K562 (cell line): ENCODE measurements around the gene PRDM16. TPM values are rescaled to one million over a fixed set of nuclear protein-coding genes. Genes with fewer than 3 reads are reported as not detected.

Source experiments
- ATAC-seq: fragments of 200-7000 bp; cut with Tn5 transposase; 3 replicates; pipeline ENCODE4 v1.9.1; 2020; ENCODE audit warnings: moderate library complexity
- BruUV-seq: library from RNA; stranded (reverse); fragments of 400-500 nt; replicated peaks from 2 replicates; lab custom pipeline; 2021; lab: Mats Ljungman, UMichigan
- CTCF ChIA-PET: fragments of 300-600 bp; formaldehyde crosslinking; extraction: SDS; loops from one replicate; lab custom pipeline; 2021; ENCODE audit warnings: low intra/inter-chr PET ratio; lab: Yijun Ruan, JAX
- POLR2A ChIA-PET: fragments of 300-600, 350-650 bp; sonication (Branson Sonifier 250); formaldehyde crosslinking; extraction: SDS; loops from one replicate; lab custom pipeline; 2021; ENCODE audit warnings: antibody characterized with exemption, inconsistent platforms; lab: Yijun Ruan, JAX
- DNase-seq, 4 experiments: peaks; one replicate each; pipeline versions ENCODE4 v3.0.0 to v3.0.0-alpha.2; 2011 to 2018; ENCODE audit warnings: low spot score in 3 of 4, mixed read lengths in 3 of 4; ENCODE audit errors: extremely low read depth in 1 of 4
- FAIRE-seq: peaks from 2 replicates; lab custom pipeline; 2011; peaks lifted over from hg19 to GRCh38; lab: Jason Lieb, UNC
- H2AFZ ChIP-seq: 2 replicates; pipeline ENCODE4 v1.6.0; 2011; ENCODE audit warnings: low read depth, low read length, control low read depth, inconsistent platforms
- H3K27ac ChIP-seq: fragments of 200-600 bp; 3 replicates; pipeline ENCODE4 v1.8.0; 2011; ENCODE audit warnings: low read depth, mild to moderate bottlenecking, control low read depth, inconsistent platforms, low read length, moderate library complexity, mixed read lengths; ENCODE audit errors: extremely low read depth
- H3K27me3 ChIP-seq, 2 experiments: fragments of 300-600 bp in 1 of 2; 2 replicates in 1 of 2; 3 replicates in 1 of 2; pipeline versions ENCODE4 v1.6.0 to v1.8.0; 2011; ENCODE audit warnings: inconsistent platforms in 2 of 2, low read length in 2 of 2, mild to moderate bottlenecking in 1 of 2, mixed read lengths in 1 of 2, moderate library complexity in 1 of 2; ENCODE audit not compliant: control insufficient read depth in 2 of 2, insufficient read depth in 2 of 2
- H3K36me3 ChIP-seq: fragments of 300-600 bp; 3 replicates; pipeline ENCODE4 v1.8.0; 2011; ENCODE audit warnings: mild to moderate bottlenecking, low read length, inconsistent platforms; ENCODE audit not compliant: control insufficient read depth, insufficient read depth
- H3K4me1 ChIP-seq, 2 experiments: fragments of 200-600 bp in 1 of 2; replicated peaks in 1 of 2; 2 replicates in 1 of 2; 3 replicates in 1 of 2; pipeline versions ENCODE4 v1.5.1 to v1.8.0; 2011; ENCODE audit warnings: inconsistent platforms in 2 of 2, low read length in 2 of 2, mild to moderate bottlenecking in 1 of 2, mixed read lengths in 1 of 2, moderate library complexity in 1 of 2; ENCODE audit not compliant: control insufficient read depth in 2 of 2, insufficient read depth in 2 of 2
- H3K4me2 ChIP-seq: 2 replicates; pipeline ENCODE4 v1.6.1; 2011; ENCODE audit warnings: low read length, control low read depth, inconsistent platforms, mixed read lengths; ENCODE audit not compliant: insufficient read depth
- H3K4me3 ChIP-seq: fragments of 200-600 bp; sonication (generic), shearing (Covaris generic); 2 replicates; pipeline ENCODE4 v1.5.1; 2016; ENCODE audit warnings: control low read depth, inconsistent platforms
- H3K79me2 ChIP-seq: fragments of 200-600 bp; 3 replicates; pipeline ENCODE4 v1.8.0; 2011; ENCODE audit warnings: low read length, inconsistent platforms; ENCODE audit not compliant: control insufficient read depth, insufficient read depth
- H3K9ac ChIP-seq, 2 experiments: 2 replicates each; pipeline versions ENCODE4 v1.6.0 to v1.6.1; 2011; ENCODE audit warnings: low read depth in 2 of 2, low read length in 2 of 2, control low read depth in 1 of 2, inconsistent platforms in 1 of 2, mild to moderate bottlenecking in 1 of 2, mixed read lengths in 1 of 2; ENCODE audit not compliant: insufficient read depth in 1 of 2
- H3K9me1 ChIP-seq: one replicate; pipeline ENCODE4 v1.6.0; 2011; ENCODE audit warnings: inconsistent platforms, mild to moderate bottlenecking, low read length, moderate library complexity; ENCODE audit not compliant: control insufficient read depth, insufficient read depth
- H3K9me3 ChIP-seq: replicated peaks from 2 replicates; pipeline ENCODE4 v1.5.1; 2011; ENCODE audit warnings: low read depth, low read length, inconsistent platforms; ENCODE audit not compliant: control insufficient read depth, insufficient read depth
- H4K20me1 ChIP-seq: replicated peaks from 2 replicates; pipeline ENCODE4 v1.6.1; 2011; ENCODE audit warnings: low read length, inconsistent platforms, mixed read lengths; ENCODE audit not compliant: control insufficient read depth, insufficient read depth
- ELF2 ChIP-seq: fragments of 250-450 bp; sonication (Bioruptor Pico); IDR thresholded peaks from 2 replicates; pipeline ENCODE4 v1.5.0; 2021; ENCODE audit warnings: mild to moderate bottlenecking
- ETS1 ChIP-seq: conservative IDR thresholded peaks from 2 replicates; pipeline ENCODE4 v1.6.1; 2011; ENCODE audit warnings: low read depth, mild to moderate bottlenecking, low read length; ENCODE audit not compliant: control insufficient read depth
- GABPA ChIP-seq: fragments of 200-800 bp; sonication (Bioruptor generic); conservative IDR thresholded peaks from 2 replicates; pipeline ENCODE4 v1.6.1; 2016; ENCODE audit warnings: low read depth, missing genetic modification characterization, missing compliant biosample characterization
- ZNF431 ChIP-seq: sonication (generic); formaldehyde crosslinking; IDR thresholded peaks from 2 replicates; pipeline ENCODE4 v1.8.0; 2022; ENCODE audit warnings: mild to moderate bottlenecking, missing genetic modification reagents
- ZNF449 ChIP-seq: fragments of 250-450 bp; sonication (Bioruptor Pico); IDR thresholded peaks from 2 replicates; pipeline ENCODE4 v1.8.0; 2022; ENCODE audit warnings: moderate library complexity, mild to moderate bottlenecking, inconsistent platforms
- WGBS: fragments of 100-300 bp; shearing (Covaris generic); methylation state at CpG from one replicate; pipeline ENCODE4 v1.1.6; 2016; ENCODE audit warnings: low coverage, mixed read lengths; ENCODE audit not compliant: insufficient coverage; ENCODE audit errors: missing lambda C conversion rate; 5-methylcytosine and 5-hydroxymethylcytosine counted together
- in situ Hi-C: fragments of 300-500 bp; cut with MboI; formaldehyde crosslinking; loops from 4 replicates; pipeline ENCODE4 v1.15.0; 2018; ENCODE audit warnings: inconsistent platforms, mixed read lengths
- intact Hi-C: fragments of 100-400 bp; cut with micrococcal nuclease; formaldehyde crosslinking; loops from 2 replicates; pipeline ENCODE4 v1.14.2; 2022
- polyA plus RNA-seq, 8 experiments: library from polyadenylated mRNA; depleted of rRNA in 4 of 8; stranded (reverse) in 5 of 8; unstranded in 3 of 8; fragments of >200 nt; fragmentation: Nextera tagmentation in 2 of 8; fragmentation: Illumina TruSeq in 1 of 8; extraction: Ambion mirVana in 2 of 8; extraction: Trizol in 1 of 8; gene quantifications; 2 replicates each; pipeline versions ENCODE4 v1.2.1 to v1.2.3, GENCODE V29; 2011 to 2014; ENCODE audit warnings: inconsistent platforms in 1 of 8, missing spikeins in 1 of 8
- total RNA-seq, 7 experiments: library from RNA; depleted of rRNA in 6 of 7; stranded (reverse); fragments of >200 nt in 6 of 7; fragmentation: Illumina TruSeq in 2 of 7; extraction: Trizol in 2 of 7; gene quantifications; 2 replicates each; pipeline versions ENCODE4 v1.2.1 to v1.2.3, GENCODE V29; 2011 to 2021; ENCODE audit warnings: low replicate concordance in 1 of 7

The PRDM16 gene
- total and polyA plus RNA-seq, 9 of the 15 experiments (the other 6 are each of a cell fraction or from before 2014, with no cell fraction given): 0.10 to 0.27 TPM; not detected in 7

- TF ChIP-seq ZNF449 (CRISPR knock-in tag) (no peak), ELF2 (CRISPR knock-in tag) (no peak), ETS1 (no peak), ZNF431 (no peak), GABPA (tag) (no peak)
- peaks cover 3% of the 10 kb centered on the region for H3K9me1 ChIP-seq
- POLR2A ChIA-PET: interaction anchor here (0.7 kb wide), 1 partner anchor 265 kb away, joined by 3 read pairs; no protein-coding TSS in a partner anchor
- DNase-seq (no peak), FAIRE-seq (no peak), ATAC-seq (no peak)
- no peaks in the 10 kb centered on the region for H3K79me2 ChIP-seq
- no peaks in the 10 kb centered on the region for H3K9me3 ChIP-seq
- intact Hi-C loops: no loop called here
- no peak overlapping the region for H3K4me2 ChIP-seq
- no peak overlapping the region for H3K4me3 ChIP-seq
- H3K9ac ChIP-seq: no peak overlapping the region
- BruUV-seq: no TSS peak
- H3K27ac ChIP-seq: no peak overlapping the region
- peaks cover 18 to 75% of the 10 kb centered on the region in 2 experiments; a peak in 4 of 5 replicates for H3K27me3 ChIP-seq
- WGBS: 3% methylated on average over 29 of the region's 29 CpGs
- H3K4me1 ChIP-seq: peaks cover 0 to 6% of the 10 kb centered on the region in 2 experiments; a peak in 2 of 5 replicates
- H3K36me3 ChIP-seq: no peaks in the 10 kb centered on the region
- in situ Hi-C loops: no loop called here
- CTCF ChIA-PET: no interaction called here
- H4K20me1 ChIP-seq: peaks cover 24% of the 10 kb centered on the region
- H2AFZ ChIP-seq: no peak overlapping the region
Observed at GRCh38 chr1:3272321-3273045, 203.5 kb downstream of the PRDM16 start.
